Lung microvascular endothelial cell (primary cell): ENCODE data around the gene SLC25A21. TPM values are rescaled to one million over a fixed set of nuclear protein-coding genes. Genes with fewer than 3 reads are reported as not detected.
A peak's percentile ranks its signal among the peaks of the same experiment; 100 is the strongest.
"Not testable (repeated sequence)": the region's sequence is repeated elsewhere in the genome, so short reads cannot be mapped to it uniquely, and the experiment has no call there.

ENCODE experiments used
- DNase-seq, 2 donors: peaks; one replicate each; pipeline versions ENCODE4 v3.0.0 to v3.0.0-alpha.2; 2010; ENCODE audit warnings: low read depth in 2 of 2
- total RNA-seq: library from RNA; depleted of rRNA; stranded (reverse); fragments of >200 nt; gene quantifications from 2 replicates; pipeline ENCODE4 v1.2.1, GENCODE V29; 2014

SLC25A21 gene
- total RNA-seq, 1 donor from 2014 or later = 0.20 TPM

- peak in 1 of 2 donors; percentile 2 for DNase-seq
Measured at GRCh38 chr14:36718216-36718615, 454.2 kb downstream of the SLC25A21 start.

- no peak for DNase-seq
Measured at GRCh38 chr14:36717363-36717762, 455.0 kb downstream of the SLC25A21 start.

GRCh38 chr14:36716614-36717184 lies 455.7 kb downstream of the SLC25A21 start:
- DNase-seq = peak in 1 of 2 donors; percentile 47

GRCh38 chr14:36713960-36714703 lies 458.3 kb downstream of the SLC25A21 start:
- no peak for DNase-seq

GRCh38 chr14:36707570-36707969 lies 464.8 kb downstream of the SLC25A21 start:
- DNase-seq = no peak

GRCh38 chr14:36702474-36702873 lies 469.9 kb downstream of the SLC25A21 start:
- DNase-seq = no peak

- DNase-seq = no peak
Measured at GRCh38 chr14:36701132-36701531, 471.3 kb downstream of the SLC25A21 start.

- DNase-seq = no peak
Measured at GRCh38 chr14:36700651-36701050, 471.8 kb downstream of the SLC25A21 start.

- not testable (repeated sequence) for DNase-seq
Measured at GRCh38 chr14:36699420-36699819, 473.0 kb downstream of the SLC25A21 start.

GRCh38 chr14:36690311-36691040 lies 481.9 kb downstream of the SLC25A21 start:
- DNase-seq = no peak

GRCh38 chr14:36684946-36685345 lies 487.5 kb downstream of the SLC25A21 start:
- DNase-seq = no peak

GRCh38 chr14:36683083-36683724 lies 489.2 kb downstream of the SLC25A21 start:
- DNase-seq = no peak

- DNase-seq = no peak
Measured at GRCh38 chr14:36682338-36682737, 490.1 kb downstream of the SLC25A21 start.

- no peak for DNase-seq
Measured at GRCh38 chr14:36676236-36676635, 496.2 kb downstream of the SLC25A21 start.

- DNase-seq = no peak
Measured at GRCh38 chr14:36675581-36675980, 496.8 kb downstream of the SLC25A21 start.

- DNase-seq = no peak
Measured at GRCh38 chr14:36674659-36675058, 497.7 kb downstream of the SLC25A21 start.

- no peak for DNase-seq
Measured at GRCh38 chr14:36672095-36672494, 500.3 kb downstream of the SLC25A21 start.

- no peak for DNase-seq
Measured at GRCh38 chr14:36671149-36671548, 501.3 kb downstream of the SLC25A21 start.

- no peak for DNase-seq
Measured at GRCh38 chr14:36667679-36668078, 504.7 kb downstream of the SLC25A21 start.

- DNase-seq = no peak
Measured at GRCh38 chr14:36666416-36667206, 505.8 kb downstream of the SLC25A21 start.

- no peak for DNase-seq
Measured at GRCh38 chr14:36665887-36666415, 506.5 kb downstream of the SLC25A21 start.
